ENCODE data around the gene TSPAN8.

The TSPAN8 gene

DNA sequence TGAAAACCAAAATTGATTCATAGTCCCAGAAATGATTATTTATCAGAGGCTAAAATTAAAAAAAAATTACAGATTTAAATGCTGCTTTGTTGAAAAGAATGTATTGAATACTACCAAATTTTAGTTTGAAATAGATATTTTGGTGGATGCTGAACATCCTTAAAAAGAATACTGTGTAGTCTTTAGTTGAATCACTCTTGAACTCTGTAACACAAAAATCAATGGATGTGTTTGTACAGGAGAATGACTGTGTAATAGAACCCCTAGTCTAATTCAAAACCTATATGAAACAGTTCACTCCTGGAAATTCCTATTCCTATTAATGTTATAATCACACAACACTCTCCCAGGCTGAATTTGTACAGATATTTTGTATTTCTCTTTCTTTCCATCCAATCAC, 1.5 kb upstream of the TSPAN8 start:
- H3K4me1 ChIP-seq (ENCODE audit: control insufficient read depth, insufficient read depth, low read length) = peaks cover 6% of the 10 kb centered on the region; the same call in 1 of the 2 replicates
- CTCF ChIA-PET = no interaction called here

GRCh38 chr12:71158361-71158882, 623 bp upstream of the TSPAN8 start:
- ChIA-PET CTCF (no interaction called here), POLR2A (no interaction called here)
- H3K27ac ChIP-seq (ENCODE audit: extremely low read depth, low read depth, low read length) = no peak overlapping the region
- H3K4me3 ChIP-seq (ENCODE audit: low read depth, low read length) = no peak overlapping the region
- no peaks in the 10 kb centered on the region for H3K36me3 ChIP-seq (ENCODE audit: control insufficient read depth in 2 of 2, insufficient read depth in 1 of 2, low read length in 2 of 2)
- H3K9me3 ChIP-seq (ENCODE audit: control insufficient read depth, insufficient read depth, low read depth, low read length) = no peaks in the 10 kb centered on the region; the same call in 1 of the 2 replicates
- TF ChIP-seq ZNF544 (tag by site-specific recombination; IDR thresholded peaks at IDR 0.05) (no peak), GLIS1 (tag by site-specific recombination; IDR thresholded peaks at IDR 0.05) (no peak), MYNN (tag by site-specific recombination; IDR thresholded peaks at IDR 0.05; ENCODE audit: borderline replicate concordance) (no peak), TCF7L2 (IDR thresholded peaks at IDR 0.05; ENCODE audit: borderline replicate concordance, low read depth, low read length) (no peak), ZNF629 (tag by site-specific recombination; IDR thresholded peaks at IDR 0.05) (no peak), SCRT1 (tag by site-specific recombination; IDR thresholded peaks at IDR 0.05; ENCODE audit: borderline replicate concordance) (no peak), BCL11A (tag by site-specific recombination; IDR thresholded peaks at IDR 0.05; ENCODE audit: low read depth) (no peak), ZFP41 (tag by site-specific recombination; IDR thresholded peaks at IDR 0.05; ENCODE audit: borderline replicate concordance) (no peak), ZNF513 (tag by site-specific recombination; IDR thresholded peaks at IDR 0.05) (no peak), ZNF362 (tag by site-specific recombination; IDR thresholded peaks at IDR 0.05) (no peak), ZNF239 (tag by site-specific recombination; IDR thresholded peaks at IDR 0.05) (no peak), ZNF214 (tag by site-specific recombination; IDR thresholded peaks at IDR 0.05; ENCODE audit: borderline replicate concordance) (no peak), ZNF19 (tag by site-specific recombination; IDR thresholded peaks at IDR 0.05; ENCODE audit: low read depth) (no peak), PRDM4 (tag by site-specific recombination; IDR thresholded peaks at IDR 0.05) (no peak), ZNF768 (tag by site-specific recombination; IDR thresholded peaks at IDR 0.05) (no peak), ZNF549 (tag by site-specific recombination; IDR thresholded peaks at IDR 0.05) (no peak), ZNF184 (tag by site-specific recombination; IDR thresholded peaks at IDR 0.05) (no peak), GLI2 (tag by site-specific recombination; IDR thresholded peaks at IDR 0.05; ENCODE audit: borderline replicate concordance, low read depth) (no peak), ZBTB26 (tag by site-specific recombination; optimal IDR thresholded peaks at IDR 0.05) (no peak)
- TF ChIP-seq, protein P1, sequence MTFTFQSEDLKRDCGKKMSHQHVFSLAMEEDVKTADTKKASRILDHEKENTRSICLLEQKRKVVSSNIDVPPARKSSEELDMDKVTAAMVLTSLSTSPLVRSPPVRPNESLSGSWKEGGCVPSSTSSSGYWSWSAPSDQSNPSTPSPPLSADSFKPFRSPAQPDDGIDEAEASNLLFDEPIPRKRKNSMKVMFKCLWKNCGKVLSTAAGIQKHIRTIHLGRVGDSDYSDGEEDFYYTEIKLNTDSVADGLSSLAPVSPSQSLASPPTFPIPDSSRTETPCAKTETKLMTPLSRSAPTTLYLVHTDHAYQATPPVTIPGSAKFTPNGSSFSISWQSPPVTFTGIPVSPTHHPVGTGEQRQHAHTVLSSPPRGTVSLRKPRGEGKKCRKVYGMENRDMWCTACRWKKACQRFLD (tag by site-specific recombination; IDR thresholded peaks at IDR 0.05) = no peak
- peaks cover 6% of the 10 kb centered on the region; the same call in 1 of the 2 replicates for H3K4me1 ChIP-seq (ENCODE audit: control insufficient read depth, insufficient read depth, low read length)

More for the DNA sequence above, 1.5 kb upstream of the TSPAN8 start:
- H3K36me3 ChIP-seq (ENCODE audit: control insufficient read depth in 2 of 2, insufficient read depth in 1 of 2, low read length in 2 of 2) = no peaks in the 10 kb centered on the region
- POLR2A ChIA-PET = no interaction called here
- TF ChIP-seq ZNF19 (tag by site-specific recombination; IDR thresholded peaks at IDR 0.05; ENCODE audit: low read depth) (no peak), ZNF248 (tag by site-specific recombination; IDR thresholded peaks at IDR 0.05) (no peak), GLI4 (tag by site-specific recombination; IDR thresholded peaks at IDR 0.05) (no peak), ZNF112 (tag by site-specific recombination; IDR thresholded peaks at IDR 0.05) (no peak), IKZF3 (tag by site-specific recombination; IDR thresholded peaks at IDR 0.05) (no peak), ZFHX2 (tag by site-specific recombination; conservative IDR thresholded peaks at IDR 0.05) (no peak), ZNF391 (tag by site-specific recombination; IDR thresholded peaks at IDR 0.05; ENCODE audit: borderline replicate concordance, low read depth) (no peak)
- no peaks in the 10 kb centered on the region; the same call in 1 of the 2 replicates for H3K9me3 ChIP-seq (ENCODE audit: control insufficient read depth, insufficient read depth, low read depth, low read length)
- no peak overlapping the region for H3K4me3 ChIP-seq (ENCODE audit: low read depth, low read length)
- no peak overlapping the region for H3K27ac ChIP-seq (ENCODE audit: extremely low read depth, low read depth, low read length)

Data from HEK293 (cell line).